DOHH2 (cell line): ENCODE data around the gene UNC5C.

ENCODE experiments used
- H3F3A ChIP-seq: fragments of 200-600 bp; sonication (generic), shearing (Covaris generic); 2 replicates; pipeline ENCODE4 v1.6.0; 2016; ENCODE audit warnings: antibody characterized with exemption, mild to moderate bottlenecking; ENCODE audit not compliant: control insufficient read depth, insufficient read depth
- H3K27ac ChIP-seq: fragments of 200-600 bp; sonication (generic); 2 replicates; pipeline ENCODE4 v1.5.1; 2014; ENCODE audit warnings: low read depth, mild to moderate bottlenecking, low read length, moderate library complexity
- H3K27me3 ChIP-seq: fragments of 200-600 bp; sonication (generic); 2 replicates; pipeline ENCODE4 v1.6.1; 2014; ENCODE audit warnings: mild to moderate bottlenecking, low read length, mixed read lengths; ENCODE audit not compliant: control insufficient read depth
- H3K36me3 ChIP-seq: fragments of 200-600 bp; sonication (generic); 2 replicates; pipeline ENCODE4 v1.6.1; 2014; ENCODE audit warnings: mild to moderate bottlenecking, low read length, moderate library complexity, mixed read lengths; ENCODE audit not compliant: control insufficient read depth
- H3K4me1 ChIP-seq: fragments of 200-600 bp; sonication (generic); 2 replicates; pipeline ENCODE4 v1.6.1; 2014; ENCODE audit warnings: mild to moderate bottlenecking, low read length, mixed read lengths; ENCODE audit not compliant: control insufficient read depth
- H3K4me2 ChIP-seq: fragments of 200-600 bp; sonication (generic); 2 replicates; pipeline ENCODE4 v1.6.0; 2014; ENCODE audit warnings: mild to moderate bottlenecking, low read length, moderate library complexity
- H3K4me3 ChIP-seq: fragments of 200-600 bp; sonication (generic); 2 replicates; pipeline ENCODE4 v1.5.1; 2014; ENCODE audit warnings: mild to moderate bottlenecking, low read length, mixed read lengths
- H3K79me2 ChIP-seq: fragments of 200-600 bp; sonication (generic); 2 replicates; pipeline ENCODE4 v1.6.1; 2014; ENCODE audit warnings: mild to moderate bottlenecking, low read length, mixed read lengths; ENCODE audit not compliant: control insufficient read depth
- H3K9me2 ChIP-seq: fragments of 200-600 bp; sonication (generic); replicated peaks from 2 replicates; pipeline ENCODE4 v1.6.1; 2014; ENCODE audit warnings: mild to moderate bottlenecking, low read length, mixed read lengths; ENCODE audit not compliant: control insufficient read depth
- H3K9me3 ChIP-seq: fragments of 200-600 bp; sonication (generic); 2 replicates; pipeline ENCODE4 v1.6.1; 2014; ENCODE audit warnings: antibody characterized with exemption, low read length, mixed read lengths; ENCODE audit not compliant: control insufficient read depth, insufficient read depth
- H4K20me1 ChIP-seq: fragments of 200-600 bp; sonication (generic); 2 replicates; pipeline ENCODE4 v1.6.0; 2014; ENCODE audit warnings: low read depth, mild to moderate bottlenecking, antibody characterized with exemption, low read length, moderate library complexity; ENCODE audit not compliant: control insufficient read depth, insufficient read depth
- CTCF ChIP-seq: fragments of 200-600 bp; sonication (generic); IDR thresholded peaks from one replicate; pipeline ENCODE4 v1.5.1; 2014; ENCODE audit warnings: antibody characterized with exemption, mild to moderate bottlenecking, low read depth, low read length; ENCODE audit not compliant: poor library complexity, severe bottlenecking
- EZH2phosphoT487 ChIP-seq: fragments of 200-600 bp; sonication (generic); IDR thresholded peaks from 2 replicates; pipeline ENCODE4 v1.6.1; 2017; ENCODE audit warnings: borderline replicate concordance, mild to moderate bottlenecking, antibody characterized with exemption, low read length, moderate library complexity, mixed read lengths

The UNC5C gene

GRCh38 chr4:95546221-95546620 is 2.6 kb downstream of the UNC5C start:
- H3K9me2 ChIP-seq = no peaks in the 10 kb centered on the region
- no peaks in the 10 kb centered on the region for H3F3A ChIP-seq
- H3K4me2 ChIP-seq = no peak overlapping the region
- no peak for TF ChIP-seq EZH2phosphoT487
- no peak for TF ChIP-seq CTCF
- H3K4me3 ChIP-seq = no peak overlapping the region
- H3K36me3 ChIP-seq = no peaks in the 10 kb centered on the region
- no peaks in the 10 kb centered on the region for H3K9me3 ChIP-seq
- H3K27ac ChIP-seq = no peak overlapping the region
- H3K4me1 ChIP-seq = no peaks in the 10 kb centered on the region
- H4K20me1 ChIP-seq = no peaks in the 10 kb centered on the region
- no peaks in the 10 kb centered on the region for H3K27me3 ChIP-seq
- H3K79me2 ChIP-seq = no peaks in the 10 kb centered on the region

- Histone ChIP-seq H3K27me3 (no peaks in the 10 kb centered on the region), H4K20me1 (no peaks in the 10 kb centered on the region), H3K9me2 (no peaks in the 10 kb centered on the region), H3K4me2 (no peak overlapping the region), H3F3A (no peaks in the 10 kb centered on the region), H3K36me3 (no peaks in the 10 kb centered on the region), H3K27ac (no peak overlapping the region), H3K4me1 (no peaks in the 10 kb centered on the region), H3K4me3 (no peak overlapping the region), H3K9me3 (no peaks in the 10 kb centered on the region), H3K79me2 (no peaks in the 10 kb centered on the region)
- TF ChIP-seq EZH2phosphoT487 (no peak), CTCF (no peak)
Observed at GRCh38 chr4:95545546-95545945, 3.2 kb downstream of the UNC5C start.

GRCh38 chr4:95544113-95545103 is 4.4 kb downstream of the UNC5C start:
- Histone ChIP-seq H3K36me3 (no peaks in the 10 kb centered on the region), H3K27me3 (no peaks in the 10 kb centered on the region), H3K79me2 (no peaks in the 10 kb centered on the region), H3F3A (no peaks in the 10 kb centered on the region), H3K4me2 (no peak overlapping the region), H3K4me3 (no peak overlapping the region), H3K9me2 (no peaks in the 10 kb centered on the region), H4K20me1 (no peaks in the 10 kb centered on the region), H3K9me3 (no peaks in the 10 kb centered on the region), H3K27ac (no peak overlapping the region), H3K4me1 (no peaks in the 10 kb centered on the region)
- TF ChIP-seq EZH2phosphoT487 (no peak), CTCF (no peak)
